Measurements from ENCODE around the gene CTNNA3.
"Not testable (repeated sequence)": the region's sequence is repeated elsewhere in the genome, so short reads cannot be mapped to it uniquely, and the experiment has no call there.

- not testable (repeated sequence) for TF ChIP-seq CTCF (conservative IDR thresholded peaks at IDR 0.05 in 1 of 2, IDR thresholded peaks at IDR 0.05 in 1 of 2; ENCODE audit: low read depth in 1 of 2, low read length in 2 of 2); EZH2 (IDR thresholded peaks at IDR 0.05; ENCODE audit: low read length, missing control alignments)
Observed at GRCh38 chr10:67207923-67208322, 488.1 kb downstream of the CTNNA3 start.
